Type B pancreatic cell (in vitro differentiated cells): ENCODE measurements around the gene ZNF646. TPM values are rescaled to one million over a fixed set of nuclear protein-coding genes. Genes with fewer than 3 reads are reported as not detected.
A peak's percentile ranks its signal among the peaks of the same experiment; 100 is the strongest.

Source experiments
- DNase-seq: peaks from one replicate; pipeline ENCODE4 v3.0.0; 2021; ENCODE audit warnings: mixed read lengths; ENCODE audit not compliant: unreplicated experiment; ENCODE audit errors: extremely low spot score
- H3K27ac Mint-ChIP-seq: 2 replicates; pipeline ENCODE4 v1.8.0; 2021; ENCODE audit warnings: mild to moderate bottlenecking, mixed read lengths
- H3K27me3 Mint-ChIP-seq: 2 replicates; pipeline ENCODE4 v1.8.0; 2021; ENCODE audit warnings: mixed read lengths
- H3K36me3 Mint-ChIP-seq: 2 replicates; pipeline ENCODE4 v1.8.0; 2021; ENCODE audit warnings: mixed read lengths
- H3K4me1 Mint-ChIP-seq: one replicate; pipeline ENCODE4 v1.8.0; 2021; ENCODE audit warnings: mixed read lengths; ENCODE audit not compliant: unreplicated experiment
- H3K4me3 Mint-ChIP-seq: 2 replicates; pipeline ENCODE4 v1.8.0; 2021; ENCODE audit warnings: mild to moderate bottlenecking, mixed read lengths
- H3K9me3 Mint-ChIP-seq: 2 replicates; pipeline ENCODE4 v1.8.0; 2021; ENCODE audit warnings: mixed read lengths
- CTCF ChIP-seq: fragments of 200-600 bp; sonication (generic); conservative IDR thresholded peaks from 2 replicates; pipeline ENCODE4 v1.5.0; 2021; ENCODE audit warnings: antibody characterized with exemption, mild to moderate bottlenecking
- total RNA-seq: library from RNA; stranded (reverse); gene quantifications from 2 replicates; pipeline ENCODE4 v1.2.1, GENCODE V29; 2021; ENCODE audit warnings: low replicate concordance

The ZNF646 gene
- total RNA-seq, 1 donor from 2014 or later: 27.2 TPM

- Mint-ChIP-seq H3K27ac (no peak overlapping the region), H3K9me3 (no peaks in the 10 kb centered on the region), H3K27me3 (no peaks in the 10 kb centered on the region), H3K4me3 (peak overlapping the region; percentile 75), H3K36me3 (peaks cover 11% of the 10 kb centered on the region), H3K4me1 (peaks cover 21% of the 10 kb centered on the region)
- no peak for DNase-seq
- no peak for TF ChIP-seq CTCF
Observed at GRCh38 chr16:31076319-31076718, 2.1 kb downstream of the ZNF646 start.

- Mint-ChIP-seq H3K9me3 (no peaks in the 10 kb centered on the region), H3K4me3 (no peak overlapping the region), H3K27ac (no peak overlapping the region), H3K4me1 (peaks cover 16% of the 10 kb centered on the region), H3K36me3 (peaks cover 11% of the 10 kb centered on the region), H3K27me3 (no peaks in the 10 kb centered on the region)
- DNase-seq: no peak
- no peak for TF ChIP-seq CTCF
Observed at GRCh38 chr16:31077024-31077423, 2.8 kb downstream of the ZNF646 start.

DNA sequence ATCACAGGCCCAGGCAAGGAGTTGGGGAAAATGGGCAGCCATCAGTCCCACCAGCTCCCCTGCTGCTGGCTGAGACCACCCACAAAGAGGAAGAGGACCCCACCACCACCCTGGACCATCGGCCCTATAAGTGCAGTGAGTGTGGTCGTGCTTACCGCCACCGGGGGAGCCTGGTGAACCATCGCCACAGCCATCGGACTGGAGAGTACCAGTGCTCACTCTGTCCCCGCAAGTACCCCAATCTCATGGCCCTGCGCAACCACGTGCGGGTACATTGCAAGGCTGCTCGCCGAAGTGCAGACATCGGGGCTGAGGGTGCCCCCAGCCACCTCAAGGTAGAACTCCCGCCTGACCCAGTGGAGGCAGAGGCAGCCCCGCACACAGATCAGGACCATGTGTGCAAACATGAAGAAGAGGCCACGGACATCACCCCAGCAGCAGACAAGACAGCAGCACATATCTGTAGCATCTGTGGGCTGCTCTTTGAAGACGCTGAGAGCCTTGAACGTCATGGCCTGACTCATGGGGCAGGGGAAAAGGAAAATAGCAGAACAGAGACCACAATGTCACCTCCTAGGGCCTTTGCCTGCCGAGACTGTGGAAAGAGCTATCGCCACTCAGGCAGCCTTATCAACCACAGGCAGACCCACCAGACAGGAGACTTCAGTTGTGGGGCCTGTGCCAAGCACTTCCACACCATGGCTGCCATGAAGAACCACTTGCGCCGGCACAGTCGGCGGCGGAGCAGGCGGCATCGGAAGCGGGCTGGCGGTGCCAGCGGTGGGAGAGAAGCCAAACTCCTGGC, 3.6 kb downstream of the ZNF646 start:
- DNase-seq: no peak
- TF ChIP-seq CTCF: no peak
- H3K36me3 Mint-ChIP-seq: peaks cover 11% of the 10 kb centered on the region
- no peaks in the 10 kb centered on the region for H3K9me3 Mint-ChIP-seq
- no peaks in the 10 kb centered on the region for H3K27me3 Mint-ChIP-seq
- H3K4me1 Mint-ChIP-seq: peaks cover 13% of the 10 kb centered on the region
- H3K4me3 Mint-ChIP-seq: no peak overlapping the region
- no peak overlapping the region for H3K27ac Mint-ChIP-seq

GRCh38 chr16:31078597-31079341, 4.5 kb downstream of the ZNF646 start:
- TF ChIP-seq CTCF: no peak
- H3K27ac Mint-ChIP-seq: no peak overlapping the region
- no peaks in the 10 kb centered on the region for H3K27me3 Mint-ChIP-seq
- no peak overlapping the region for H3K4me3 Mint-ChIP-seq
- no peaks in the 10 kb centered on the region for H3K9me3 Mint-ChIP-seq
- H3K4me1 Mint-ChIP-seq: peaks cover 13% of the 10 kb centered on the region
- no peak for DNase-seq
- peaks cover 11% of the 10 kb centered on the region for H3K36me3 Mint-ChIP-seq

- H3K4me3 Mint-ChIP-seq: no peak overlapping the region
- H3K27ac Mint-ChIP-seq: no peak overlapping the region
- peaks cover 11% of the 10 kb centered on the region for H3K36me3 Mint-ChIP-seq
- no peaks in the 10 kb centered on the region for H3K27me3 Mint-ChIP-seq
- no peaks in the 10 kb centered on the region for H3K9me3 Mint-ChIP-seq
- no peak for DNase-seq
- TF ChIP-seq CTCF: no peak
- H3K4me1 Mint-ChIP-seq: peaks cover 13% of the 10 kb centered on the region
Observed at GRCh38 chr16:31079342-31079944, 5.2 kb downstream of the ZNF646 start.
